GM23338 (cell line): ENCODE measurements around the gene MCTP2. TPM values are rescaled to one million over a fixed set of nuclear protein-coding genes. Genes with fewer than 3 reads are reported as not detected.

Source experiments
- ATAC-seq: fragments of 200-7000 bp; cut with Tn5 transposase; 3 replicates; pipeline ENCODE4 v1.9.1; 2020
- DNase-seq: peaks from one replicate; pipeline ENCODE4 v3.0.0-alpha.2; 2015; ENCODE audit warnings: low spot score
- H2AFZ ChIP-seq: fragments of 200-600 bp; sonication (generic); 2 replicates; pipeline ENCODE4 v1.8.0; 2016; ENCODE audit warnings: antibody characterized with exemption, mild to moderate bottlenecking, moderate library complexity
- H3F3A ChIP-seq: fragments of 200-600 bp; sonication (generic); replicated peaks from 2 replicates; pipeline ENCODE4 v1.8.0; 2017; ENCODE audit warnings: antibody characterized with exemption, mixed run types, low read depth
- H3K27ac ChIP-seq: fragments of 200-600 bp; sonication (generic); 2 replicates; pipeline ENCODE4 v1.6.1; 2016; ENCODE audit warnings: low read depth
- H3K27me3 ChIP-seq: fragments of 200-600 bp; sonication (generic); 2 replicates; pipeline ENCODE4 v1.8.0; 2016; ENCODE audit warnings: mild to moderate bottlenecking, mixed run types, moderate library complexity; ENCODE audit not compliant: insufficient read depth
- H3K36me3 ChIP-seq: fragments of 200-600 bp; sonication (generic); 2 replicates; pipeline ENCODE4 v1.8.0; 2016; ENCODE audit warnings: mild to moderate bottlenecking; ENCODE audit not compliant: insufficient read depth
- H3K4me1 ChIP-seq: fragments of 200-600 bp; sonication (generic); 2 replicates; pipeline ENCODE4 v1.8.0; 2016; ENCODE audit warnings: mild to moderate bottlenecking, moderate library complexity; ENCODE audit not compliant: insufficient read depth
- H3K4me2 ChIP-seq: fragments of 200-600 bp; sonication (generic); 2 replicates; pipeline ENCODE4 v1.7.1; 2017; ENCODE audit warnings: mixed run types
- H3K4me3 ChIP-seq: fragments of 200-600 bp; sonication (generic); 2 replicates; pipeline ENCODE4 v1.6.1; 2016; ENCODE audit warnings: mixed run types
- H3K79me2 ChIP-seq: fragments of 200-600 bp; sonication (generic); replicated peaks from 2 replicates; pipeline ENCODE4 v1.8.0; 2017; ENCODE audit warnings: mild to moderate bottlenecking; ENCODE audit not compliant: insufficient read depth
- H3K9me2 ChIP-seq: fragments of 200-600 bp; sonication (generic); 2 replicates; pipeline ENCODE4 v1.8.0; 2017; ENCODE audit not compliant: insufficient read depth
- H4K20me1 ChIP-seq: fragments of 200-600 bp; sonication (generic); replicated peaks from 2 replicates; pipeline ENCODE4 v1.8.0; 2017; ENCODE audit warnings: mild to moderate bottlenecking; ENCODE audit not compliant: insufficient read depth
- H3K27ac Mint-ChIP-seq: 2 replicates; pipeline ENCODE4 v1.8.0; 2020; ENCODE audit warnings: inconsistent platforms, mild to moderate bottlenecking, moderate library complexity, mixed read lengths
- H3K27me3 Mint-ChIP-seq: 3 replicates; pipeline ENCODE4 v1.8.0; 2022; ENCODE audit warnings: low read depth, mild to moderate bottlenecking, moderate library complexity, mixed read lengths, inconsistent platforms; ENCODE audit not compliant: insufficient read depth, poor library complexity
- H3K36me3 Mint-ChIP-seq: 3 replicates; pipeline ENCODE4 v1.8.0; 2021; ENCODE audit warnings: low read depth, mild to moderate bottlenecking, inconsistent platforms, moderate library complexity, mixed read lengths
- H3K4me1 Mint-ChIP-seq: 3 replicates; pipeline ENCODE4 v1.8.0; 2020; ENCODE audit warnings: mild to moderate bottlenecking, inconsistent platforms, mixed read lengths
- H3K4me3 Mint-ChIP-seq: 3 replicates; pipeline ENCODE4 v1.8.0; 2021; ENCODE audit warnings: moderate library complexity, mild to moderate bottlenecking, inconsistent platforms, mixed read lengths
- H3K9me3 Mint-ChIP-seq: 3 replicates; pipeline ENCODE4 v1.8.0; 2020; ENCODE audit warnings: moderate library complexity, mild to moderate bottlenecking, inconsistent platforms, mixed read lengths
- EZH2 ChIP-seq: fragments of 200-600 bp; sonication (generic); IDR thresholded peaks from one replicate; pipeline ENCODE4 v1.8.0; 2017; ENCODE audit warnings: antibody characterized with exemption, mild to moderate bottlenecking, low read depth; ENCODE audit not compliant: unreplicated experiment
- NANOG ChIP-seq: IDR thresholded peaks from 2 replicates; pipeline ENCODE4 v1.6.1; 2016; ENCODE audit warnings: antibody characterized with exemption, borderline replicate concordance
- POLR2AphosphoS5 ChIP-seq: IDR thresholded peaks from 2 replicates; pipeline ENCODE4 v1.6.1; 2016; ENCODE audit warnings: antibody characterized with exemption, low read depth
- ZNF114 ChIP-seq: fragments of 250-450 bp; sonication (Bioruptor Pico); IDR thresholded peaks from 2 replicates; pipeline ENCODE4 v1.5.0; 2020; ENCODE audit warnings: mild to moderate bottlenecking, moderate library complexity
- polyA plus RNA-seq: library from polyadenylated mRNA; unstranded; fragments of >200 nt; fragmentation: Nextera tagmentation; extraction: Ambion mirVana; gene quantifications from 2 replicates; pipeline ENCODE4 v1.2.1, GENCODE V29; 2016
- total RNA-seq: library from RNA; depleted of rRNA; stranded (reverse); fragments of >200 nt; shearing (Covaris generic); gene quantifications from 2 replicates; pipeline ENCODE4 v1.2.3, GENCODE V29; 2014
- TF ChIP-seq, protein P1 (sequence below), 2 experiments: fragments of 200-600 bp in 1 of 2; sonication (generic) in 1 of 2; conservative IDR thresholded peaks; 2 replicates each; pipeline versions ENCODE4 v1.5.1 to v1.6.1; 2016 to 2017; ENCODE audit warnings: antibody characterized with exemption in 2 of 2, low read depth in 2 of 2, mild to moderate bottlenecking in 2 of 2, moderate library complexity in 1 of 2
- TF ChIP-seq, protein P2 (sequence below): IDR thresholded peaks from one replicate; pipeline ENCODE4 v1.6.1; 2018; ENCODE audit warnings: antibody characterized with exemption; ENCODE audit not compliant: unreplicated experiment
- TF ChIP-seq, protein P3 (sequence below): fragments of 250-450 bp; sonication (Bioruptor Pico); IDR thresholded peaks from 2 replicates; pipeline ENCODE4 v1.5.0; 2020; ENCODE audit warnings: mild to moderate bottlenecking, moderate library complexity

The MCTP2 gene
- total and polyA plus RNA-seq, 2 experiments from 2014 or later, result 1.8 to 5.5 TPM

- no peaks in the 10 kb centered on the region for H3K27me3 ChIP-seq
- peaks cover 14% of the 10 kb centered on the region; the same call in 1 of the 2 replicates for H3K4me1 ChIP-seq
- DNase-seq (no peak), ATAC-seq (no peak)
- H3K4me1 Mint-ChIP-seq, result peaks cover 15% of the 10 kb centered on the region
- H4K20me1 ChIP-seq, result no peaks in the 10 kb centered on the region
- no peak for TF ChIP-seq POLR2AphosphoS5
- TF ChIP-seq, protein P1, sequence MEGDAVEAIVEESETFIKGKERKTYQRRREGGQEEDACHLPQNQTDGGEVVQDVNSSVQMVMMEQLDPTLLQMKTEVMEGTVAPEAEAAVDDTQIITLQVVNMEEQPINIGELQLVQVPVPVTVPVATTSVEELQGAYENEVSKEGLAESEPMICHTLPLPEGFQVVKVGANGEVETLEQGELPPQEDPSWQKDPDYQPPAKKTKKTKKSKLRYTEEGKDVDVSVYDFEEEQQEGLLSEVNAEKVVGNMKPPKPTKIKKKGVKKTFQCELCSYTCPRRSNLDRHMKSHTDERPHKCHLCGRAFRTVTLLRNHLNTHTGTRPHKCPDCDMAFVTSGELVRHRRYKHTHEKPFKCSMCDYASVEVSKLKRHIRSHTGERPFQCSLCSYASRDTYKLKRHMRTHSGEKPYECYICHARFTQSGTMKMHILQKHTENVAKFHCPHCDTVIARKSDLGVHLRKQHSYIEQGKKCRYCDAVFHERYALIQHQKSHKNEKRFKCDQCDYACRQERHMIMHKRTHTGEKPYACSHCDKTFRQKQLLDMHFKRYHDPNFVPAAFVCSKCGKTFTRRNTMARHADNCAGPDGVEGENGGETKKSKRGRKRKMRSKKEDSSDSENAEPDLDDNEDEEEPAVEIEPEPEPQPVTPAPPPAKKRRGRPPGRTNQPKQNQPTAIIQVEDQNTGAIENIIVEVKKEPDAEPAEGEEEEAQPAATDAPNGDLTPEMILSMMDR (conservative IDR thresholded peaks at IDR 0.05; ENCODE audit: low read depth in 2 of 2), result no peak
- H3K4me3 ChIP-seq, result no peak overlapping the region
- no peaks in the 10 kb centered on the region for H3K36me3 ChIP-seq
- peaks cover 3% of the 10 kb centered on the region for H3K27me3 Mint-ChIP-seq
- H3F3A ChIP-seq, result no peaks in the 10 kb centered on the region
- no peaks in the 10 kb centered on the region for H3K79me2 ChIP-seq
- H2AFZ ChIP-seq, result no peak overlapping the region
- H3K27ac ChIP-seq, result no peak overlapping the region
- H3K4me2 ChIP-seq, result no peak overlapping the region
- no peak overlapping the region for H3K4me3 Mint-ChIP-seq
- no peaks in the 10 kb centered on the region for H3K9me3 Mint-ChIP-seq
- no peak overlapping the region for H3K27ac Mint-ChIP-seq
- H3K9me2 ChIP-seq, result no peaks in the 10 kb centered on the region
- no peaks in the 10 kb centered on the region for H3K36me3 Mint-ChIP-seq
These were observed 132.0 kb downstream of the MCTP2 start for GRCh38 chr15:94363382-94363781.

DNA sequence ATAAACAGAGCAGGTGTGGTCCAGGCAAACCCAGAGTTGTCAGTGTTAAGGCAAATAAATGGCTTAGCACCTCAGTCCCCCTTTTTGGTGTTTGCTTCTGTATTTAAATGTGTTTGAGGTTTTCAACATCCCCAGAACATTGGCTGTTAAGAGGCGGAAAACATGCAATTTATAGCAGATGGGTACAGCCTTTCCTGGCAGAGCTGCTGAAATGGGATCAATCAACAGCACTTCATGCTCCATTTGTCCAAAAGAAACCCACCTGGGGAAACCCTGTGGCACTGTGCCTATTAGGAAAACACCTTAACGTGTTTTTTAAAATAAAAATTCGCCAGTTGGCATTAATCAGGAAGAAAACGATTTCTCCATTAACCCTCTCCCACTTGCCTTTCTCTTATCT, 135.4 kb downstream of the MCTP2 start:
- no peak for DNase-seq
- Histone ChIP-seq H3K27me3 (no peaks in the 10 kb centered on the region), H3K4me3 (no peak overlapping the region), H3K9me2 (no peaks in the 10 kb centered on the region), H2AFZ (no peak overlapping the region), H4K20me1 (no peaks in the 10 kb centered on the region), H3K27ac (no peak overlapping the region), H3K79me2 (no peaks in the 10 kb centered on the region), H3K36me3 (no peaks in the 10 kb centered on the region), H3F3A (no peaks in the 10 kb centered on the region), H3K4me1 (peaks cover 19% of the 10 kb centered on the region; the same call in 1 of the 2 replicates), H3K4me2 (no peak overlapping the region)
- no peaks in the 10 kb centered on the region for H3K9me3 Mint-ChIP-seq
- ATAC-seq, result no peak
- H3K27ac Mint-ChIP-seq, result 0 out of 2 replicates have a peak overlapping the region, but pooled peaks have one; percentile 10
- peaks cover 3% of the 10 kb centered on the region for H3K27me3 Mint-ChIP-seq
- peaks cover 24% of the 10 kb centered on the region for H3K4me1 Mint-ChIP-seq
- no peak overlapping the region for H3K4me3 Mint-ChIP-seq
- no peaks in the 10 kb centered on the region for H3K36me3 Mint-ChIP-seq
- TF ChIP-seq, protein P2, sequence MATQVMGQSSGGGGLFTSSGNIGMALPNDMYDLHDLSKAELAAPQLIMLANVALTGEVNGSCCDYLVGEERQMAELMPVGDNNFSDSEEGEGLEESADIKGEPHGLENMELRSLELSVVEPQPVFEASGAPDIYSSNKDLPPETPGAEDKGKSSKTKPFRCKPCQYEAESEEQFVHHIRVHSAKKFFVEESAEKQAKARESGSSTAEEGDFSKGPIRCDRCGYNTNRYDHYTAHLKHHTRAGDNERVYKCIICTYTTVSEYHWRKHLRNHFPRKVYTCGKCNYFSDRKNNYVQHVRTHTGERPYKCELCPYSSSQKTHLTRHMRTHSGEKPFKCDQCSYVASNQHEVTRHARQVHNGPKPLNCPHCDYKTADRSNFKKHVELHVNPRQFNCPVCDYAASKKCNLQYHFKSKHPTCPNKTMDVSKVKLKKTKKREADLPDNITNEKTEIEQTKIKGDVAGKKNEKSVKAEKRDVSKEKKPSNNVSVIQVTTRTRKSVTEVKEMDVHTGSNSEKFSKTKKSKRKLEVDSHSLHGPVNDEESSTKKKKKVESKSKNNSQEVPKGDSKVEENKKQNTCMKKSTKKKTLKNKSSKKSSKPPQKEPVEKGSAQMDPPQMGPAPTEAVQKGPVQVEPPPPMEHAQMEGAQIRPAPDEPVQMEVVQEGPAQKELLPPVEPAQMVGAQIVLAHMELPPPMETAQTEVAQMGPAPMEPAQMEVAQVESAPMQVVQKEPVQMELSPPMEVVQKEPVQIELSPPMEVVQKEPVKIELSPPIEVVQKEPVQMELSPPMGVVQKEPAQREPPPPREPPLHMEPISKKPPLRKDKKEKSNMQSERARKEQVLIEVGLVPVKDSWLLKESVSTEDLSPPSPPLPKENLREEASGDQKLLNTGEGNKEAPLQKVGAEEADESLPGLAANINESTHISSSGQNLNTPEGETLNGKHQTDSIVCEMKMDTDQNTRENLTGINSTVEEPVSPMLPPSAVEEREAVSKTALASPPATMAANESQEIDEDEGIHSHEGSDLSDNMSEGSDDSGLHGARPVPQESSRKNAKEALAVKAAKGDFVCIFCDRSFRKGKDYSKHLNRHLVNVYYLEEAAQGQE, result no peak
- TF ChIP-seq NANOG (no peak), ZNF114 (no peak), EZH2 (no peak), POLR2AphosphoS5 (no peak)
- TF ChIP-seq, protein P1 (conservative IDR thresholded peaks at IDR 0.05; ENCODE audit: low read depth in 2 of 2), result no peak
- TF ChIP-seq, protein P3, sequence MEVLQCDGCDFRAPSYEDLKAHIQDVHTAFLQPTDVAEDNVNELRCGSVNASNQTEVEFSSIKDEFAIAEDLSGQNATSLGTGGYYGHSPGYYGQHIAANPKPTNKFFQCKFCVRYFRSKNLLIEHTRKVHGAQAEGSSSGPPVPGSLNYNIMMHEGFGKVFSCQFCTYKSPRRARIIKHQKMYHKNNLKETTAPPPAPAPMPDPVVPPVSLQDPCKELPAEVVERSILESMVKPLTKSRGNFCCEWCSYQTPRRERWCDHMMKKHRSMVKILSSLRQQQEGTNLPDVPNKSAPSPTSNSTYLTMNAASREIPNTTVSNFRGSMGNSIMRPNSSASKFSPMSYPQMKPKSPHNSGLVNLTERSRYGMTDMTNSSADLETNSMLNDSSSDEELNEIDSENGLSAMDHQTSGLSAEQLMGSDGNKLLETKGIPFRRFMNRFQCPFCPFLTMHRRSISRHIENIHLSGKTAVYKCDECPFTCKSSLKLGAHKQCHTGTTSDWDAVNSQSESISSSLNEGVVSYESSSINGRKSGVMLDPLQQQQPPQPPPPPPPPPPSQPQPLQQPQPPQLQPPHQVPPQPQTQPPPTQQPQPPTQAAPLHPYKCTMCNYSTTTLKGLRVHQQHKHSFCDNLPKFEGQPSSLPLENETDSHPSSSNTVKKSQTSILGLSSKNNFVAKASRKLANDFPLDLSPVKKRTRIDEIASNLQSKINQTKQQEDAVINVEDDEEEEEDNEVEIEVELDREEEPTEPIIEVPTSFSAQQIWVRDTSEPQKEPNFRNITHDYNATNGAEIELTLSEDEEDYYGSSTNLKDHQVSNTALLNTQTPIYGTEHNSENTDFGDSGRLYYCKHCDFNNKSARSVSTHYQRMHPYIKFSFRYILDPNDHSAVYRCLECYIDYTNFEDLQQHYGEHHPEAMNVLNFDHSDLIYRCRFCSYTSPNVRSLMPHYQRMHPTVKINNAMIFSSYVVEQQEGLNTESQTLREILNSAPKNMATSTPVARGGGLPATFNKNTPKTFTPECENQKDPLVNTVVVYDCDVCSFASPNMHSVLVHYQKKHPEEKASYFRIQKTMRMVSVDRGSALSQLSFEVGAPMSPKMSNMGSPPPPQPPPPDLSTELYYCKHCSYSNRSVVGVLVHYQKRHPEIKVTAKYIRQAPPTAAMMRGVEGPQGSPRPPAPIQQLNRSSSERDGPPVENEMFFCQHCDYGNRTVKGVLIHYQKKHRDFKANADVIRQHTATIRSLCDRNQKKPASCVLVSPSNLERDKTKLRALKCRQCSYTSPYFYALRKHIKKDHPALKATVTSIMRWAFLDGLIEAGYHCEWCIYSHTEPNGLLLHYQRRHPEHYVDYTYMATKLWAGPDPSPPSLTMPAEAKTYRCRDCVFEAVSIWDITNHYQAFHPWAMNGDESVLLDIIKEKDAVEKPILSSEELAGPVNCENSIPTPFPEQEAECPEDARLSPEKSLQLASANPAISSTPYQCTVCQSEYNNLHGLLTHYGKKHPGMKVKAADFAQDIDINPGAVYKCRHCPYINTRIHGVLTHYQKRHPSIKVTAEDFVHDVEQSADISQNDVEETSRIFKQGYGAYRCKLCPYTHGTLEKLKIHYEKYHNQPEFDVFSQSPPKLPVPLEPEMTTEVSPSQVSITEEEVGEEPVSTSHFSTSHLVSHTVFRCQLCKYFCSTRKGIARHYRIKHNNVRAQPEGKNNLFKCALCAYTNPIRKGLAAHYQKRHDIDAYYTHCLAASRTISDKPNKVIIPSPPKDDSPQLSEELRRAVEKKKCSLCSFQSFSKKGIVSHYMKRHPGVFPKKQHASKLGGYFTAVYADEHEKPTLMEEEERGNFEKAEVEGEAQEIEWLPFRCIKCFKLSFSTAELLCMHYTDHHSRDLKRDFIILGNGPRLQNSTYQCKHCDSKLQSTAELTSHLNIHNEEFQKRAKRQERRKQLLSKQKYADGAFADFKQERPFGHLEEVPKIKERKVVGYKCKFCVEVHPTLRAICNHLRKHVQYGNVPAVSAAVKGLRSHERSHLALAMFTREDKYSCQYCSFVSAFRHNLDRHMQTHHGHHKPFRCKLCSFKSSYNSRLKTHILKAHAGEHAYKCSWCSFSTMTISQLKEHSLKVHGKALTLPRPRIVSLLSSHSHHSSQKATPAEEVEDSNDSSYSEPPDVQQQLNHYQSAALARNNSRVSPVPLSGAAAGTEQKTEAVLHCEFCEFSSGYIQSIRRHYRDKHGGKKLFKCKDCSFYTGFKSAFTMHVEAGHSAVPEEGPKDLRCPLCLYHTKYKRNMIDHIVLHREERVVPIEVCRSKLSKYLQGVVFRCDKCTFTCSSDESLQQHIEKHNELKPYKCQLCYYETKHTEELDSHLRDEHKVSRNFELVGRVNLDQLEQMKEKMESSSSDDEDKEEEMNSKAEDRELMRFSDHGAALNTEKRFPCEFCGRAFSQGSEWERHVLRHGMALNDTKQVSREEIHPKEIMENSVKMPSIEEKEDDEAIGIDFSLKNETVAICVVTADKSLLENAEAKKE (CRISPR knock-in tag), result no peak
